HTERT RPE-1 (cell line): ENCODE measurements around the gene CALML6.

Experiments
- in situ Hi-C: fragments of 300-500 bp; cut with MboI; formaldehyde crosslinking; loops from 4 replicates; pipeline ENCODE4 v1.14.3; 2020; ENCODE audit warnings: low sequenced_read_pairs

Gene CALML6

GRCh38 chr1:1891349-1892078 lies 23.5 kb upstream of the CALML6 start:
- in situ Hi-C loops: no loop called here

- in situ Hi-C loops: no loop called here
Measured at GRCh38 chr1:1892079-1892762, 22.8 kb upstream of the CALML6 start.

- in situ Hi-C loops: no loop called here
Measured at GRCh38 chr1:1892763-1893120, 22.3 kb upstream of the CALML6 start.

DNA sequence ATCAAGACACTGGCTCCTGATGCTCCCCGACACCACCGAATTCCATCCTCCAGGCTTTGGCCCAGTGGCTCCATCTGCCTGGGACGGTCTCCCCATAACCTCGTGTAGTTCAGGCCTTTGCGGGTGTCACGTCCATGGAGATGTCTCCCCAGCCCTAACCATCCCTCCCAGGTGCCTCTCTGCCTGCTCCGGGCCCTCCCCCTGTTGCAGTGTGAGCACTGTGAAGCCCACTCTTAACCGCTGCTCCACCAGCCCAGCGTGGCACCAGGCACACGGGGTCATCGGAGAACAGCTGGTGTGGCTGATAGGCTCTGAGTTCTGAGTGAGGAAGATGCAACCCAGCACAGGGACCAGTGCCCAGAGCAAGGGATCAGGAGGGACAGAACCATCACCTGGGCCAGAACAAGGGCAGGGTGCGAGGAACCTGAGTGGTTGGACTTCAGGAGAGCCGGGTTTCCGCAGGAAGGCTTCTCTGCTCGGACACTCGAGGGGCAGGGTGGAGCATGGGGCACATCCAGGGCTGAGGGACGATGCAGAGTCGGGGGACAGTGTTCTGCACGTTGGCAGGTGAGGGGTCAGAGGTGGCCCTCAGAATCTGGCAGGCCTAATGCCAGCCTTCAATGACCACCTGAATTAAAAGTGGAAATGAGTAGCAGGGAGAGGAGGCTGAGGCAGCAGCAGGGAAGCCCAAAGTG lies 21.6 kb upstream of the CALML6 start:
- in situ Hi-C loops: no loop called here

DNA sequence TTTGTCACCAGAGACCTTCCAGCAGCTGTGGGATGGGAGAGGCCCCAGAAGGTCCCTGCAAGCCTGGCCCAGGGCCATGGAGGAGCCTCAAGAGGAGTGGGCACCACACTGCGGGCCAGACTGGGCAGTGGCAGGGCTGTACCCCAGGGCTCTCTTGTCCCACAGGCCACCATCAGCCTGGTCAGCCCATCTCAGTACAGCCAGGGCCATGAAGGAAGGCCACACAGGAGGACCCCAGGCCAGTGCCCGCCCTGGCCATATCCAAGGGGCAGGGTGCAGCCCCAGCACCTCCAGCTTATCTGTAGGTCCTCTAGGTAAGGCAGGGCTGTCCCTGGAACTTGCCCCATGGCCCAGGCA lies 21.1 kb upstream of the CALML6 start:
- in situ Hi-C loops: no loop called here

GRCh38 chr1:1894354-1895059 lies 20.6 kb upstream of the CALML6 start:
- in situ Hi-C loops: no loop called here

- in situ Hi-C loops: no loop called here
Measured at GRCh38 chr1:1895060-1895418, 20.0 kb upstream of the CALML6 start.

DNA sequence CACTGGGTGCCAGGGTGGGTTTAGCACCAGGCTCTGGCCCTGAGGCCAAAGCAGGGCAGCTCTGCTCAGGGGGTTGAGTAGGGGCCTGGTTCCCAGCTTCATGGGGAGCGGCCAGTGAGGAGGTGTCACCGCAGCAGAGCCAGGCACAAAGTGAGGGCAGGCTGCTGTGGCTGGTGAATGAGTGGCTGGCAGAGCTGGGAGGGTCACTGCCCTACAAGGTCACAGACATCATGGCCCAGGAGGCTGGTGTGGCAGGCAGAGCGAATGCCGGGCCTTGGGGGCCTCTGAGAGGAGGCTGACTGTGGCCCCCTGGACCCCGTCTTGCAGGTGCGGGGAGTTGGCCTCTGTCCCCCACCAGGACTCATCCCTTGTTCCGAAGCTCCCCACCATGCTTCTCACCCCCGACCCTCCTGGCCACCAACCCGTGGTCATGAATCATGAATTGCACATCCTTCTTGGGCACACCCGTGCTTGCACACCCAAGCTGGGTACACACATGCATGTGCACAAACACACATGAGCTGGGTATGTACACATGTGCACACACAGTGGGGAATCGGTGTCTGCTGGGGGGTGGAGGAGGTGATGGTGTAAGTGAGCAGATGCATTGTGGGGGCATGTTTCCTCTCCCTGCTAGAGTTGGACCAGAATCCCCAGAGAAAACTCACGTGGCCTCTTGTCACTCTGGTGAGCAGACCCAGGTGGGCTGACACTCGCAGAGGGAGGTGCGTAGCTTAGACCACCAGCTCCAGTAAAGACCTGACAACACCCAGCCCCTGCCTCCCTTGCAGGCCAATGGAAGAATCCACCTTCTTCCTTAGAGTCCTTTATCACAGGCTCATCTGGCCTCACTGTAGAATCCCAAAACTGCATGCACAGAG lies 19.4 kb upstream of the CALML6 start:
- in situ Hi-C loops: no loop called here

DNA sequence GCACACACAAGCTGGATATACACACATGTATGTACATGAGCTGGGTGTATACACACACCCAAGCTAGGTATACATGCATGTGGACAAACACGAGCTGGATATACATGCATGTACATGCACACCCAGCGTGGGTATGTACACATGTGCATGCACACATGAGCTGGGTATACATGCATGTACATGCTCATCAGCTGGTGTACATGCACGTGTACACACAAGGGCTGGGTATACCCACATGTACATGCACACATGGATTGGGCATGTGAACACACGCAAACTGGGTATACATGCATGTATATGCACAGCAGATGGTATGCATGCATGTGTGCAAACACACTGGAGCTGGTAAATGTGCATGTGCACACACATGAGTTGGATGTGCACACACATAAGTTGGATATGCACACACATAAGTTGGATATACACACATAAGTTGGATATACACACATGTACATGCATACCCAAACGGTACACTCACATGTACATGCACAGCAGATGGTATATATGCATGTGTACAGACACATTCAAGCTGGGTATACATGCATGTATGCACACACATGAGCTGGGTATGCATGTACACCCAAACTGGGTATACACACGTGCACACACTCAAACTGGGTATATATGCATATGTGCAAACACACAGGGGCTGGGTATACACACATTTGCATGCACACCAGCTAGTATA lies 16.7 kb upstream of the CALML6 start:
- in situ Hi-C loops: no loop called here

DNA sequence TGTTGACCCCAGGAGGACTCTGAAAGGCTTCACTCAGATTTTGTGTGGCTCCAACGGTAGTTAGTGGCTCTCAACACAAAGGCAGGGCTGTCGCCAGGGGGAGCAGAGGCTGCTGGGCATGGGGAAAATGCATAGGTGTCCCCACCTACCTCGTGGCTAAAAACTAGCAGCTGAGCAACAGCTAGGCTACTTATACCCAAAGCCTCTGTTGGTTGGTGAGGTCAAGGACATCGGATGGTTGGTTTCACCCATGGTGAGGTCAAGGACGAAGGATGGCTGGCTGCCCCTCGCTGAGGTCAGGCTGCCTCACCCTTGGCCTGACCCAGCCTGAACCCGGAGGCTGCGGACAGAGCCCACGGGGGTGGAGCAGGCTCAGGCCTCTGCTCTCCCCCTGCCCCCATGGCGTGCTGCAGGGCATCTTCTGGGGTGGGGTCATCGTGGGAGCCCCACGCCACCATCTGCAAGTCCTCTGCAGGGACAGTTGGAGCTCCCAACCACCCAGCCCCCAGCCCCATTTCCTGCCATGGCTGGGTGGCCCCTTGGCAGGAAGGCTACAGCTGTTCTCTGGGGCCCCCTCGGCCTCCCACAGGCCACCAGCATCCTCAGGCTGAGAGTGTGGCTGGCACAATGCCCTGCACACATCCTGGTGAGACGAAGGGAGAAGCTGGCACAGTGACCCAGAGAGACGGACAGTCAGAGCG lies 15.6 kb upstream of the CALML6 start:
- in situ Hi-C loops: no loop called here

DNA sequence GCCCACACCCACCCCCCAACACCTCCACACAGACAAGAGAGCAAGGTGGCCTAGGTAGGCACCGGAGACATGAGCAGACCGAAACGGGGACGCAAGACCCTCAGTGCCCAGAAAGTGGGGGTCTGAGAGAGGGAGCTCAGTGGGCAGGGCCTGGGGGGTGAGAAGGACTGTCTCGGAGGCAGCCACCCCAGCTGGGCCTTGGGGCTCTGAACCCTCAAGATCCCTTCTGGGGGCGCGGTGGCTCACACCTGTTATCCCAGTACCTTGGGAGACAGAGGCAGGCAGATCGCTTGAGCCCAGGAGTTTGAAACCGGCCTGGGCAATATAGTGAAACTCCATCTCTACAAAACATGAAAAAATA lies 15.1 kb upstream of the CALML6 start:
- in situ Hi-C loops: no loop called here

DNA sequence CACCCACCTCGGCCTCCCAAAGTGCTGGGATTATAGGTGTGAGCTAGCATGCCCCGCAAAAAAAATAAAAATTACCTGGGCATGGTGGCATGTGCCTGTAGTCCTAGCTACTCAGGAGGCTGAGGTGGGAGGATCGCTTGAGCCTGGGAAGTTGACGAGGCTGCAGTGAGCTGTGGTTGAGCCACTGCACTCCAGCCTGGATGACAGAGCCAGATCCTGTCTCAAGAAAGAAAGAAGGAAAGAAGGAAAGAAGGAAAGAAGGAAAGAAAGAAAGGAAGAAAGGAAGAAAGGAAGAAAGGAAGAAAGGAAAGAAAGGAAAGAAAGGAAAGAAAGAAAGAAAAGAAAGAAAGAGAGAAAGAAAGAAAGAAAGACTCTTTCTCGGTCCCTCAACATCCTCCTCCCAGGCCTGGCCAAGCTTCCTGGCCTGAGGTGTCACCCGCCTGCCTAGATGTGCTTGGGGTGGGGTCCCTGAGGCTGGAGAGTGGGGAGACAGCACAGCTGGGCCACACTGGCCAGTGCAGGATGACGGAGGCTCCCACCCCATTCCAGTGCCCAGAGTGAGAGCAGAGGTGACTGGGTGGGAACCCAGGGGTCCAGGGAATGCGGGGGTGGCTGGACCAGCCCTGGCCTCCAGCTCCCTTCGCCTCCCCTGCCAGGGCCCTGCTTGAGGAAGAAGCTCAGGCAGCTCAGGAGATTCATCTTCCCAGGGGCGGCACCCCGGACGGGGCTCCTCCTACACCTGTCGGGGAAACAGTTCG lies 14.0 kb upstream of the CALML6 start:
- in situ Hi-C loops: no loop called here

GRCh38 chr1:1901641-1902294 lies 13.3 kb upstream of the CALML6 start:
- in situ Hi-C loops: no loop called here

- in situ Hi-C loops: no loop called here
Measured at GRCh38 chr1:1903224-1903623, 11.8 kb upstream of the CALML6 start.

DNA sequence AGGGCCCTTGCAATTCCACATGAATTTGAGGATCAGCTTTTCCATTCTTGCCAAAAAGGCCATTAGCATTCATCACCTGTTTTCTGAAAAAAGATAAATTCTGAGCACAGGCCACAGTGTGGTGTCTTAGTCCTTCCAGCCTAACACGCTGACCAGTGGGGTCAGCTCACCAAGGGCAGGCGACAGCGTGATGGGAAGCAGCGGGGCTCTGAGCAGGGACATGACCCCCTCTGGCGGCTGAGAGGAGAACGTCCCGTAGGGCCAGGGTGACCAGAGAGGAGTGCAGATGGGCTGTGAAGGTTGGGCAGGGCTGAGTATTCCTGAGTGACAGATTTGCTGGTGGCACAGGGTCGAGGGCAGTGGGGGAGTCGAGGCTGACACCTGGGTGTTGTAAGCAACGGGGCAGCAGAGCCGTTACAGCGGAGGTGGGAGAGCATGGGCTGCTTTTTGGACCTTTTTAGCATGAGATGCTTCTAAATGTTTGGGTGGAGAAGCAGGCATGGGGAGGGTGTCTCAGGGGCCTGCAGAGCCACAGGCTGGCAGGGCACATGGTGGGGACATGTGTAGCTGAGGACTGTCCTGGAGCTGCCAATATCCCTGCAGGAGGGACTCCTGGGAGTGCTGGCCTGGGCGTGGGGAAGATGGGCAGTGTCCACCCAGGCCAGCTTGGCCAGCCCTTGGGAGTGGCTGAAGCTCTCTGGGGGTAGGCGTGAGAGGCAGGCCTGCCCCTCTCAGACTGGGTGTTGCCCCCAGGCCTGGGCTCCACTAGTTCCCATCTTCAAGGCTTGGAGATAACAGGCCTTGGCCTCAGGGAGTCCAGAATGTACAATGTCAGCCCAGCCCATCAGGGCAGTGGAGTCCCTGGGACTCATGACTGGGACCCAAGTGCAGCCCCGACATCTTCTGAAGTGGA lies 8.6 kb upstream of the CALML6 start:
- in situ Hi-C loops: no loop called here

GRCh38 chr1:1907098-1907736 lies 7.8 kb upstream of the CALML6 start:
- in situ Hi-C loops: no loop called here

DNA sequence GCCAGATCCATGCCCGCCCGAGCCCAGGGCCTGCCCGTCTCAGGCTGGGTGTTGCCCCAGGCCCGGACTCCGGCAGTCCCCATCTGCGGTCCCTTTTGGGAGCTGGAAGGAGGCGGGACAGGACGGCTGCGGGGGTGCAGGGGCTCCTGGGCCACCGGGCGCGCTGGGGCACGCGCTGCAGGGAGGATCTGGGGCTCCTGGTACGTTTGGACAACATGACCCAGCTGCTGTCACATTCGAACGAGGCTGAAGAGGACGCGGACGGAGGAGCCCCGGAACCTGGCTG lies 6.6 kb upstream of the CALML6 start:
- in situ Hi-C loops: no loop called here
